GM21390 (cell line): ENCODE data around the gene TAGLN.
"Not testable (repeated sequence)": the region's sequence is repeated elsewhere in the genome, so short reads cannot be mapped to it uniquely, and the experiment has no call there.

Source experiments
- ATAC-seq: cut with Tn5 transposase; IDR thresholded peaks from one replicate; pipeline ENCODE4 v1.9.1; 2021; ENCODE audit not compliant: unreplicated experiment

TAGLN gene

GRCh38 chr11:117180661-117181585 is 18.2 kb upstream of the TAGLN start:
- no peak for ATAC-seq

- no peak for ATAC-seq
Measured at GRCh38 chr11:117181586-117182550, 17.3 kb upstream of the TAGLN start.

- no peak for ATAC-seq
Measured at GRCh38 chr11:117182551-117182935, 16.6 kb upstream of the TAGLN start.

DNA sequence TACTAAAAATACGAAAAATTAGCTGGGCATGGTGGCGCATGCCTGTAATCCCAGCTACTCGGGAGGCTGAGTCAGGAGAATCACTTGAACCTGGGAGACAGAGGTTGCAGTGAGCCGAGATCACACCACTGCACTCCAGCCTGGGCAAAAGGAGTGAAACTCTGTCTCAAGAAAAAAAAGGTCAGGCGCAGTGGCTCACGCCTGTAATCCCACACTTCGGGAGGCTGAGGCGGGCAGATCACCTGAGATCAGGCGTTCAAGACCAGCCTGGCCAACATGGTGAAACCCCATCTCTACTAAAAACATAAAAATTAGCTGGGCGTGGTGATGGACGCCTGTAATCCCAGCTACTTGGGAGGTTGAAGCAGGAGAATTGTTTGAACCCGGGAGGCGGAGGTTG is 16.0 kb upstream of the TAGLN start:
- not testable (repeated sequence) for ATAC-seq

DNA sequence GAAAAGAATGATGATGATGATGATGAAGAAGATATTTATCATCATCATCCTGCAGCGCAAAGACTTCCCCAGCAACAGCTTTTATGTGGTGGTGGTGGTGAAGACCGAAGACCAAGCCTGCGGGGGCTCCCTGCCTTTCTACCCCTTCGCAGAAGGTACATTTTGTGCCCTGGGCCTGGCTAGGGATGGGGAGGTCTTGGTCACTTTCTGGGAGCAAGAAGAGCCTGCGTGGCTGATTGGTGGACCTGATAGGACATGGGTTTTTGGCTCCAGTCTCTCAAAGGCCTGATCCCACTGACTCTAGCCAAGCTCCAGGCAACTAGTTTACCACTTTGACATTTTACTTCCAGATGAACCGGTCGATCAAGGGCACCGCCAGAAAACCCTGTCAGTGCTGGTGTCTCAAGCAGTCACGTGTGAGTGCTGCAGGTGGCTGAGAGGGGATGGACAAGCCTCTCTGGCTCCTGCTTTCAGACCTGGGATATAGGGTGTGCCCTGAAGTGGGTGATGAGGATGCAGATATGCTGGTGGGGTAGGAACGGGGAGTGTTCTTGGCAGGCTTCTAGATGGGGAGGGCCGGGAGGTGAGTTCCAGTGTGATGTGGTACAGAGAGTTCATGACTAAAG is 15.3 kb upstream of the TAGLN start:
- ATAC-seq, result no peak

GRCh38 chr11:117185736-117186430 is 13.3 kb upstream of the TAGLN start:
- ATAC-seq, result no peak

- ATAC-seq, result no peak
Measured at GRCh38 chr11:117186431-117186761, 12.8 kb upstream of the TAGLN start.

- ATAC-seq, result no peak
Measured at GRCh38 chr11:117187007-117187406, 12.2 kb upstream of the TAGLN start.

DNA sequence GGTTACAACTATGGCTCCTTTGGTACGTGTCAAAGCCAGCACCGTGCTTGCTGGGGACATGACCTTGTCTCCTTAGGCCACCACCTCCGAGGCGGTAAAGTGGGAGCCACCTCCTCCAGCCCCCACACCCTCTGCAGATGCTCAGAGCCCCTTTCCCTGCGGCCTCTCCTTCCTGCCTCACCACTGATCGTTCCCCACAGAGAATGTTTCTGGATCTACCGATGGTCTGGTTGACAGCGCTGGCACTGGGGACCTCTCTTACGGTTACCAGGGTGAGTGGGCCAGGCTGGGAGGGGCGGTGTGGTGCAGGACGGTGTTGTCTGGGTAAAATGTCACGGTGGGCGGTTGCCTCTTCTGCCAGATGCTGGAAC is 11.8 kb upstream of the TAGLN start:
- ATAC-seq, result no peak

DNA sequence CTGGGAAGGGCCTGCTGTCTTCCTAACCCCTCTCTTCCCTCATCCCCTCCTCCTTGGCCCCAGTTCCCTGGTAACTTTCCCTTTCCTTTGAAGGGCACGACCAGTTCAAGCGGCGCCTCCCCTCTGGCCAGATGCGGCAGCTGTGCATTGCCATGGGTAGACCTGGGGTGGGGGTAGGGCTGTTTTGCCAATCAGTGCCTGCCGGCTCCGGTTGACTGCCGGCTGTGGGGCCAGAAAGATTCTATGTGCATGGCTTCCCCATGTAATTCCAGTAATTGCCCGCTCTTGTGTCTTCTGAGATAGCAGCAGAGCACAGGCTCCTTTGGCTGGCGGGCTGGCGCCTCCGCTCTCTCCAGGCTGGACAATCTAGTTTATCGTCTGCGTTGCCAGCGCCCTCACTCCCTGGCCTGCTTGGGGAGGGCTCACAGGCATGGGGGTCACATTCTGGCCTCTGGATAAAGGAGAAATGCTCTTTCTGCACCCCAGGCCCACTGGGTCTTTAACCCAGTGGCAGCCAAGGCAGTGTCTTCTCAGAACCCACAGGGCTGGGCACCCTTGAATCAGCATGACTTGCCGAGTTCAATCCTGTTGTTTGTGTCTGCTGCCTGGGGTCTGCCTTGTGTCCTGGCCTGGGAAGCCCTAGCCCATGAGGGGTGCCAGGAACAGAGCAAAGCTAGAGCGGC is 11.2 kb upstream of the TAGLN start:
- ATAC-seq, result no peak

- no peak for ATAC-seq
Measured at GRCh38 chr11:117188620-117189081, 10.5 kb upstream of the TAGLN start.

DNA sequence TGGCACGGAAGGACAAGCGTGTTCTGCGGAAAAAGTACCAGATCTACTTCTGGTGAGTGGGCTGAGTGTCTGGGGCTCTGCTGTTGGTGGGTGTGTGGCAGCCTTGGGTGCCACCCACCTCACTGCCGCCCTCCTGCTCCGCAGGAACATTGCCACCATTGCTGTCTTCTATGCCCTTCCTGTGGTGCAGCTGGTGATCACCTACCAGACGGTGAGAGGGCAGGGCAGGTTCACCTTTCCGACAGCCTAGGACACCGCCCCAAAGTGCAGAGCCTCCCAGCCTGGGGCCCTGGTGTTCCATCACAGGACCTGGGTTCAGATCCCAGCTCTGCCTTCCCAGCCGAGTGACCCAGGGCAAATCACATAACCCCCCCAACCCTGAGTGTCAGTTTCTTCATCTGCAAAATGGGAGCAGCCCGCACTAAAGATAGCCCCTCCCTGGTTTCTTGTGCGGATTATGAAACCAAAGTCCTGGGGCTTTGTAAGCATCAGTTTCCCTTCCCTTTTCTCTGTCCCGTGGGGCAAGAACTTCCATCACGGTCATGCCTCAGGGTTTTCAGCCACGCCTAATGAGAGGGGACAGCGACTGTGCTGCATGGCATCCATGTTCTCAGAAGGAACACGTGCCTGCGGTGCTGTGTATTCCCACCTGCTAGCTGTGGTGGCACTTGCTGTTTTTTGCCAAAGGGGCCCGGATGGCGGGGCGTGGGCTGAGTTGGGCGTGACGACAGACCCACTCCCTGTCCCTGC is 9.8 kb upstream of the TAGLN start:
- peak; percentile 61 for ATAC-seq

DNA sequence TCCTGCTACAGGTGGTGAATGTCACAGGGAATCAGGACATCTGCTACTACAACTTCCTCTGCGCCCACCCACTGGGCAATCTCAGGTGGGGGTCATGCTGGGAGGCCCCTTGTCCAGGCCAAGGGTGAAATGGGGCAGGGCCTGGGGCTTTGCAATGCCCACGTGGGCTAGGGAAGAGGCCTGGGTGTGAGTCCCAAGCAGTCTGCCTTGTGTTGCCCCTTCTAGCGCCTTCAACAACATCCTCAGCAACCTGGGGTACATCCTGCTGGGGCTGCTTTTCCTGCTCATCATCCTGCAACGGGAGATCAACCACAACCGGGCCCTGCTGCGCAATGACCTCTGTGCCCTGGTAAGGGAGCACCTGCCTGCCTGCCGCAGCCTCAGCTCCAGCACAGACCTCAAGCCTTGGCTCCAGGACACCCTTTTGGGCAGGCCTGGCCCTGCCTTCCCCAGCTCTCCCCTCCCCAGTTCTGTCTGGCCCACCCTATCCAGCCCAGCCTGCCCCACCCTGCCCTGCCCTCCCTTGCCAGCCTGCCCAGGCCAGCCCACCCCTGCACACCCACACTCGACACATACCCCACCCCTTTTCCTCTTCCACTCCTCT is 9.1 kb upstream of the TAGLN start:
- ATAC-seq, result no peak

GRCh38 chr11:117191680-117192400 is 7.3 kb upstream of the TAGLN start:
- no peak for ATAC-seq

DNA sequence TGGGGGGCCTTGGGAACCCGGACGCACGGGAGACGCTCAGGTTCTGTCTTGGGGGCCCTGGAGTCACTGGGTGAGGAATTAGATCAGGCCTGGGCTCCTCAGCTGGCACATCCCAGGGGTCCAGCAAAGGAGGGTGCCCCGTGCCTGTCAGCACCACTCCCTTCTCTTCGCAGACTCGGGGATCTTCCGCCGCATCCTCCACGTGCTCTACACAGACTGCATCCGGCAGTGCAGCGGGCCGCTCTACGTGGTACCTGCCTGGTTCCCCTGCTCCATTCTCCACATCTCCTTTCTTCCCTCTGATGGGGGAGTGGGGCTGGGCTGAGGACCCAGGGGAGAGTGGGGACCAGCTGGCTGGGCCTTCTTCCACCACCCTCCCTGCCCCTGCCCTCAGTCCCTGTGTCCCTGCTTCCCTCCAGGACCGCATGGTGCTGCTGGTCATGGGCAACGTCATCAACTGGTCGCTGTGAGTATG is 6.7 kb upstream of the TAGLN start:
- no peak for ATAC-seq

DNA sequence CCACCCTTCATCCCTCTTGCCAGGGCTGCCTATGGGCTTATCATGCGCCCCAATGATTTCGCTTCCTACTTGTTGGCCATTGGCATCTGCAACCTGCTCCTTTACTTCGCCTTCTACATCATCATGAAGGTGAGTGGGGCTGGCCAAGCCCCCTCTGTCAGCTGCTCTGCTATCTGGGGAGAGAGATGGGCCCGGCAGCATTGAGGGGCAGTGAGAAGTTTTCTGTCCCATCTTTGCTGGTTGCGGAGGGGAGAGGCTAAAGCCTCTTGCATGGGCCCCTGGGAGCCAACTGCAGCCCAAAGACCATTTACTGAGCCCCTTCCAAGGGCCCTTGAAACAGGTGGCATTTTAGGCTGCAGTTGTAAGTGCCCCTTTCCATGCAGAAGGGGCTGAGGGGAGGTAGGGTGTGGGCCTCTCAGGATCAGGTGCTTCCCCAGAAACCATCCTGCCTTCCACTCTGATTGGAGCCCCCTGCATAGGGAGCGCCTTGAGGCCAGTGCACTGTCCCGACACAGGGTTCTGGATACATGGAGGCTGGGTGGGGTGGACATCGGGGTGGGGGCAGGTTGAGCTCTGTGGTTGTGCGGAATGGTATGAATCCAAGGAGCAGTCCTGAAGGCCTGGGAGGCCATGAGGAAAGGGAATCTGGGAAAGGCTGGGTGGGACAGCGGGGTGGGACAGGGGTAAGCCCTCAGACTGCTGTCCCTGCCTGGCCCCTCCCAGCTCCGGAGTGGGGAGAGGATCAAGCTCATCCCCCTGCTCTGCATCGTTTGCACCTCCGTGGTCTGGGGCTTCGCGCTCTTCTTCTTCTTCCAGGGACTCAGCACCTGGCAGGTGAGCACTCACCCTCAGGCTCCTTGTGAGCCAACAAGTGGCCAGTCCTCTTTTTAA is 5.8 kb upstream of the TAGLN start:
- no peak for ATAC-seq

GRCh38 chr11:117194267-117194666 is 4.9 kb upstream of the TAGLN start:
- no peak for ATAC-seq
